Activated CD4-positive, alpha-beta T cell treated with anti-CD3 and anti-CD28 coated beads, Interleukin-2, Interleukin-6, amounts not matched to agents 100 ng/mL and 50 ng/mL, durations not matched to agents 16 hours and 8 hours (primary cell): ENCODE measurements around the gene ALDH18A1.
A peak's percentile ranks its signal among the peaks of the same experiment; 100 is the strongest.

Experiments
- DNase-seq: peaks from one replicate; pipeline ENCODE4 v3.0.0-alpha.2; 2020

The ALDH18A1 gene

GRCh38 chr10:95574649-95575365 is 81.7 kb downstream of the ALDH18A1 start:
- no peak for DNase-seq

- DNase-seq = no peak
Measured at GRCh38 chr10:95573964-95574604, 82.4 kb downstream of the ALDH18A1 start.

GRCh38 chr10:95573527-95573926 is 83.0 kb downstream of the ALDH18A1 start:
- no peak for DNase-seq

GRCh38 chr10:95572131-95572820 is 84.2 kb downstream of the ALDH18A1 start:
- DNase-seq = no peak

GRCh38 chr10:95571390-95571789 is 85.1 kb downstream of the ALDH18A1 start:
- no peak for DNase-seq

- no peak for DNase-seq
Measured at GRCh38 chr10:95569368-95569767, 87.1 kb downstream of the ALDH18A1 start.

GRCh38 chr10:95567903-95568630 is 88.4 kb downstream of the ALDH18A1 start:
- no peak for DNase-seq

GRCh38 chr10:95566136-95566535 is 90.4 kb downstream of the ALDH18A1 start:
- no peak for DNase-seq

- DNase-seq = no peak
Measured at GRCh38 chr10:95565336-95565735, 91.2 kb downstream of the ALDH18A1 start.

- no peak for DNase-seq
Measured at GRCh38 chr10:95564291-95564690, 92.2 kb downstream of the ALDH18A1 start.

- no peak for DNase-seq
Measured at GRCh38 chr10:95562341-95562965, 94.1 kb downstream of the ALDH18A1 start.

- DNase-seq = no peak
Measured at GRCh38 chr10:95561864-95562177, 94.7 kb downstream of the ALDH18A1 start.

GRCh38 chr10:95561177-95561863 is 95.2 kb downstream of the ALDH18A1 start, which contains the start of gene SORBS1:
Gene SORBS1 (minus strand): TSS chr10:95561371. CDS start chr10:95441135, 120,236 bp downstream.
- peak; percentile 92 for DNase-seq

GRCh38 chr10:95560278-95561176 is 96.0 kb downstream of the ALDH18A1 start:
- peak; percentile 36 for DNase-seq

GRCh38 chr10:95559896-95560277 is 96.6 kb downstream of the ALDH18A1 start:
- DNase-seq = no peak

- DNase-seq = no peak
Measured at GRCh38 chr10:95559471-95559870, 97.0 kb downstream of the ALDH18A1 start.

- no peak for DNase-seq
Measured at GRCh38 chr10:95558593-95559320, 97.8 kb downstream of the ALDH18A1 start.

GRCh38 chr10:95556994-95557767 is 99.3 kb downstream of the ALDH18A1 start:
- no peak for DNase-seq
